Cardiac septum (tissue), 1 donor: ENCODE measurements around the gene UGP2. TPM values are rescaled to one million over a fixed set of nuclear protein-coding genes. Genes with fewer than 3 reads are reported as not detected.
"Not testable (repeated sequence)": the region's sequence is repeated elsewhere in the genome, so short reads cannot be mapped to it uniquely, and the experiment has no call there.

Experiments used
- DNase-seq: peaks from one replicate; pipeline ENCODE4 v3.0.0-alpha.2; 2020; ENCODE audit warnings: low spot score
- intact Hi-C: fragments of 100-400 bp; cut with DNase I; formaldehyde crosslinking; loops from one replicate; pipeline ENCODE4 v1.14.0; 2022
- long read RNA-seq: library from polyadenylated mRNA; unstranded; transcript quantifications from one replicate; pipeline ENCODE4 v2.0.0, GENCODE V29; 2021
- total RNA-seq: library from RNA; stranded (reverse); fragmentation: NEBNext Ultra II Directional; extraction: Animal tissue kit (Norgen Biotek cat#: 25700); gene quantifications from one replicate; pipeline ENCODE4 v1.2.1, GENCODE V29; 2021
- donor health status: DM: no; HTN: no; CAD: no.

UGP2 gene
- 327 TPM for total RNA-seq
- long read RNA-seq, transcript UGP2-201 (10 exons, 2,338 nt) = minor isoform, 158 of 534 reads
- long read RNA-seq, transcript UGP2-202 (10 exons, 2,136 nt) = major isoform, 279 of 534 reads
- long read RNA-seq, transcript UGP2-207 (11 exons, 2,057 nt) = minor isoform, 25 of 534 reads
- long read RNA-seq, transcript UGP2-203 (10 exons, 1,955 nt) = minor isoform, 6 of 534 reads
- long read RNA-seq, partial matches to known transcripts = 38 of 534 reads
- long read RNA-seq, other reads (novel, unspliced or antisense) = 28 of 534 reads

DNA sequence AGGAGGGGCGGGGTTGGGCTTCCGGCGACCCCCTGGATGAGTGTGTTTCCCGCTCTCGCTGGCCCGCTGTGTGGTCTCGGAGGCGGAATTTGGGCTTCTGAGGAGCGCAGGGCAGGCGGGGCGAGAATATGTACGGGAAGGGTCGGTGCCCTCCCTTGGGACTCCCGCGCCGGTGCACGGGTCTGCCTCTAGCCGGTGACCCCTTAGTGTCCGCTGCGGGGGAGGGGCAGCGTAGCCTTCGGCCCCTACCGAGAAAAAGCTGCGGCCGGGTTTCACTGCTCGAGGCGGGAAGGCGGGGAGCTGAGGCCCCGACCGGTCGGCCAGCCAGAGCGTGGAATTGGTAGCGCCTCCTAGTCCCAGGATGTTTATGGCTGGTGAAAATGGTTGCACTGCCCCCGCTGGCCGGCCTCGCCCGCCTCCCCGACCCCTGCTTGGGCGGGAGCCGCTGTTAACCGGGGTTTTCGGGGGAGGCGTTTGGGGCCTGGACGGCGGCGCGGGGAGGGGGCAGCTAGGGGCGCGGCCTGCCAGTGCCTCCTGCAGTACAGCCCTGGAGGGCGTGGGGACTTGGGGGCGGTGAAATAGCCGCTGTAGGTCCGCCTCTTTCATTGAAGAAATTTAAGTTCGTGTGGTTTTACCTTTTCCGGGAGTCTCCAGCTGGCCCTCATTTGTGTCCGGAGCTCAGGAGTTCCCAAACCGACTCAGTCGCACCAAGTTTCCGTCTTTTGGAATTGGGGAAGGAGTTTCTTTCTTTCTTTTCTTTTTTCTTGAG is at the start of gene UGP2:
Gene UGP2 (plus strand): TSS at position 643 of the 769 bp plus-strand sequence. CDS start 290 bp downstream, outside the sequence.
- intact Hi-C loops = loop anchor here (5.0 to 10.0 kb wide), 3 partner anchors 144 to 254 kb away; partner anchors contain the start of genes MDH1, VPS54 and WDPCP
- peak; percentile 94 for DNase-seq

DNA sequence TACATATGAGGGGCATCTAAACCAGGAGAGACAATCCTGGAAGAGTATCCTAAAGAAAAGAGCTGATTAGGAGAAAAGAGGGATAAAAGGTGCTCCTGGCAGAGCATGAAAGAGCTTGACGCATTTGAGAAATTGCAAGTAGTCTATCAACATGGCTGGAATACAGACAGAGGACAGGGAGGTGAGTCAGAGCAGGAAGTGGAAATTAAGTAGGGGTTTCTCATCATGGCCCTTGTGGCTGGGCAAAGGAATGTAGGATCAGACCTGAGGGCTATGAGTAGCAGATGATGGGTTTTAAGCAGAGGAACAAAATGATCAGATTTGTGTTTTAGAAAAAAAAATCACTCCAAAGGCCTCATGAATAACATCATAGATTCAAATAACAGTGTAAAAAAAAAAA is 49.2 kb upstream of the UGP2 start:
- DNase-seq = no peak
- intact Hi-C loops = no loop called here

DNA sequence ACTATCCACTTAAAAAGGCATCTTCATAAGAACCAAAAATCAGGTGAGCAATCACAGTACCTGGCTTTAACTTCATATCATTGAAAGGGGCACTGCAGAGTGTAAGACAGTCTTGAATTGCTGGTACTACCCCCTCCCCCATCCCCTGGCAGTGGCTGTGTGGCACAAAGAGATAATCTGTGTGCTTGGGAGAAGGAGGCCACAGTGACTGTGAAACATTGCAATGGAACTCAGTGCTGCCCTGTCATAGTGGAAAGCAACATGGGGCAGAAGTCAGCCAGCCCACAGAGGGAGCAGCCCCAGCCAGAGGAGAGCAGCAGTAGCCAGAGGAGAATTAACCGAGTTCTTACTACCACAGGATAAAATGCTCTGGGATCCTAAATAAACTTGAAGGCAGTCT is 45.3 kb upstream of the UGP2 start:
- DNase-seq = no peak

DNA sequence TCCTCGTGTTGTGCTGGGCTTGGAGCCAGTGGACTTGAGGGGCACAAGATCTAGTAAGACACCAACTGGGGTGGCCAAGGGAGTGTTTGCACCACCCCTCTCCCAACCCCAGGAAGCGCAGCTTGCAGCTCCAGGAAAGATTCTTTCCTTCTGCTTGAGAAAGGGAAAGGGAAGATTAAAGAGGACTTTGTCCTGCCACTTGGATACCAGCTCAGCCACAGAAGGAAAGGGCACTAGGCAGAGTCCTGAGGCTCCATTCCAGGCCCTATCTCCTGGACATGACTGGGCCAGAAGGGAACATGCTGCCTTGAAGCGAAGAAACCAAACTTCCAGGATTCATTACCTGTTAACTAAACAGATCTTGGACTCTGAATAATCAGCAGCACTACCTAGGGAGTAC is 44.9 kb upstream of the UGP2 start:
- DNase-seq = no peak
- intact Hi-C loops = no loop called here

More for the DNA sequence above, 45.3 kb upstream of the UGP2 start:
- intact Hi-C loops = no loop called here

DNA sequence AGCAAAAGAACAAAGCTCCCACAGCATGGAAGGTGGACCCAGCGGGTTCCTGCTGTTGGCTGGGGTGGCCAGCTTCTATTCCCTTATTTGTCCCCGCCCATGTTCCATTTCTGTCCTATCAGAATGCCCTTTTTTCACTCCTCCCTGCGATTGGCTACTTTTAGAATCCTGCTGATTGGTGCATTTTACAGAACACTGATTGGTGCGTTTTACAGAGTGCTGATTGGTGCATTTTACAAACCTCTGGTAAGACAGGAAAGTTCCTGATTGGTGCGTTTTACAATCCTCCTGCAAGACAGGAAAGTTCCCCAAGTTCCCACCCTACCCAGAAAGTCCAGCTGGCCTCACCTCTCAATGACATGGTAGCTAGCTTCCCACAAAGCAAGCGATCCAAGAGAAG is 40.2 kb upstream of the UGP2 start:
- no peak for DNase-seq

DNA sequence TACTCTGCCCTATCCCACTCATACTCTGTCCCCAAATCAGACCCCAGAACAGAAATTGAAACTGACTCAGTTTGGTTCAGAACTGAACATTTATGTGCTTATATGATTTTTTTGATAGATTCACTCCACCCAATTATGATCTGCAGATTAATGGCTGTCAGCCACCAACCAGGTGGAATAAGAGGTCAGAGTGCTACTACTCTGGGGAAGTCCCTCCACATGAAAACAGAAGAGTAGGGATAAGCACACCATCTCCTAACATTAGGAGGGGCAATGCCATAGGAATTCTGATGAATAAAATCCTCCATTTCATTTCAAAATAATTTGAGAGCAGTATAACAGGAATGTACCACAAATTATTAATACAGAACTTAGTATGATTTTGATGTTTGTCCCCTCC is 36.3 kb upstream of the UGP2 start:
- DNase-seq = no peak
- intact Hi-C loops = no loop called here

More for the DNA sequence above, 40.2 kb upstream of the UGP2 start:
- intact Hi-C loops = no loop called here

DNA sequence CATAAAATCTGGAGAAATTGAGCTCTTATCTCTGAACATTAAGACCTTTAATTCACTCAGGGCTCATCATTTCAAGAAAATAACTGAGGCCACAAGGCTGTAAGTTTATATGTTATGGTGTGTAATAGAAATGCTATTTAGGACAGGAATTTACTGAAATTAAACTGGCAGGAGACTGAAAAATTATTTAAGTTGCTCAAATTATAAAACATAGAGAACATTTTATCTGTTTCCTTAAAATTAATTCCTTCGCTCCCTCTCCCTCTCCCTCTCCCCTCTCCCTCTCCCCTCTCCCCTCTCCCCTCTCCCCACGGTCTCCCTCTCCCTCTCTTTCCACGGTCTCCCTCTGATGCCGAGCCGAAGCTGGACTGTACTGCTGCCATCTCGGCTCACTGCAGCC is 33.7 kb upstream of the UGP2 start:
- DNase-seq, intact Hi-C loops: not testable (repeated sequence)

DNA sequence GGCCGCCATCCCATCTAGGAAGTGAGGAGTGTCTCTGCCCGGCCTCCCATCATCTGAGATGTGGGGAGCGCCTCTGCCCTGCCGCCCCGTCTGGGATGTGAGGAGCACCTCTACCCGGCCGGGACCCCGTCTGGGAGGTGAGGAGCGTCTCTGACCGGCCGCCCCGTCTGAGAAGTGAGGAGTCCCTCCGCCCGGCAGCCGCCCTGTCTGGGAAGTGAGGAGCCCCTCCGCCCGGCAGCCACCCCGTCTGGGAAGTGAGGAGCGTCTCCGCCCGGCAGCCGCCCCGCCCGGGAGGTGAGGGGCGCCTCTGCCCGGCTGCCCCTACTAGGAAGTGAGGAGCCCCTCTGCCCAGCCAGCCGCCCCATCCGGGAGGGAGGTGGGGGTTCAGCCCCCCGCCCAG is 32.8 kb upstream of the UGP2 start:
- intact Hi-C loops, DNase-seq: not testable (repeated sequence)

DNA sequence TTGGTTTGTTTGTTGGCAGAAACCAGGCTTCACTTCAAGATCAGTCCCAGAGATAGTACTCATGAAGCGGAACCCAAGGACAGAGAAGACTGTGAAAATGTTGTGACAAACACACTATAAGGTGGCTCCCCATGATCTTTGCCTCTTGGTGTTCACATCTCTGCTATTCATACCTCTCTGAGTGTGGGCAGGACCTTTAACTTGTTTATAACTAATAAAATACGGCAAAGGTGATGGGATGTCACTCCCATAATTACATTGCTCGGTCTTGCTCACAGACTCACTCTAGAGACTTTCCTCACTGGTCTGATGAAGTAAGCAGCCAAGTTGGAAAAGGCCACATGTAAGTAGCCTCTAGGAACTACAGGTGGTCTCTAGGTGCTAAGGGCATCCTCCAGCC is 30.6 kb upstream of the UGP2 start:
- intact Hi-C loops = no loop called here

DNA sequence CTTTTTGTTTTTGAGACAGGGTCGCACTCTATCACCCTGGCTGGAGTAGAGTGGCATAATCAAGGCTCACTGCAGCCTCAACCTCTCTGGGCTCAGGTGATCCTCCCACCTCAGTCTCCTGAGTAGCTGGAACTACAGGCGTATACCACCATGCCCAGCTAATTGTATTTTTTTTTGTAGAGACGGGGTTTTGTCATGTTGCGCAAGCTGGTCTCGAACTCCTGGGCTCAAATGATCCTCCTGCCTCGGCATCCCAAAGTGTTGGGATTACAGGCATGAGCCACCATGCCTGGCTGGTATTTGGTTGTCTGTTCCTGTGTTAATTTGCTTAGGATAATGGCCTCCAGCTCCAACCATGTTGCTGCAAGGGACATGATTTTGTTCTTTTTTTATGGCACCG is 29.8 kb upstream of the UGP2 start:
- intact Hi-C loops, DNase-seq: not testable (repeated sequence)

More for the DNA sequence above, 30.6 kb upstream of the UGP2 start:
- no peak for DNase-seq

DNA sequence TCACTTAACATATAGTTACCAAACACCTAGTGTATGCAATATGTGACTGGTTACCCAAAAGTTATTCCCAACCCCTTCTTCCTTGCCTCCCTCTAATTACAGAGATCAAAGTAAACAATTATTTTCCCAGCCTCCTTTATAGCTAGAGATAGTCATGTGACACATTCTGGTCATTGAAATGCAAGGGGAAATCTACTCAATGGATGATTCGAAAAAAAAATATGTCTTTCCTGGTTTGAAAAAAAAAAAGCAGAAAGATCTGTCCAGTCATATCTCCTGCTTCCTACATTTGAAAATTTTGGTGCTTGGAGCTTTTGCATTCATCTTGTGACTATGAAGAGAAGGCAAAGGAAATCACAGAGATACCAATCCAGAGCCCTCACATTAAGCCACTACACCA is 27.6 kb upstream of the UGP2 start:
- intact Hi-C loops = no loop called here

DNA sequence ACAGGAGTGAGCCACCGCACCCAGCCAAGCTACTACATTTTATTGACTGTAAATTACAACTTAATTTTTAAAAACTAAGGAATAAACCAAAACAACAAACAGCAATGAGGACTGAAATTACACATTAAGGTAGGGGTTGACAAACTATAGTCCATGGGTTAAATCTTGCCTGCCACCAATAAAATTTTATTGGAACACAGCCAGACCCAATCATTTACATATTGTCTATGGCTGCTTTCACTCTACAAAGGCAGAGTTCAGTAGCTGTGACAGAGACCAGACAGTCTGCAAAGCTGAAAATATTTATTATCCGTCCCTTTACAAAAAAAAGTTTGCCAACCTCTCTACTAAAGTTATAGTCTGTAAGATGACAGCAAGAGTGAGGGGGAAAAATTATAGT is 24.3 kb upstream of the UGP2 start:
- intact Hi-C loops = no loop called here

More for the DNA sequence above, 27.6 kb upstream of the UGP2 start:
- DNase-seq = no peak

DNA sequence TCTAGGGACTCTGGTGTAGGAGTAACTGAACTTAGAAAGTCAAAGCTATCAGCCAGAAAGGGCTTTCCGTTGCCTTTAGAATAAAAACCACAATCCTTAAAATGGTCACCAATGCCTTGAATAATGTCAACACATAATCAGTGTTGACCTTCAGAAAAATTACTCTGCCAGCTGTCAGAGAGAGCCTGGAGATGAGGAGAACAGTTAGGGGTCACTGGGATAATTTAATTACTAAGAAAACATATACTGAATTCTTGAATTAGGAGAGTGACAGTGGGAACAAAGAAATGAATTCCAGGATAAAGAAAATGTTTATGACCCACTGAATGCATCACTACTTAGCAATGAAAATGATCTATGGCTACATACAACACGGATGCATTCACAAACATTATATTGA is 23.4 kb upstream of the UGP2 start:
- DNase-seq = no peak
- intact Hi-C loops = no loop called here

More for the DNA sequence above, 24.3 kb upstream of the UGP2 start:
- no peak for DNase-seq

DNA sequence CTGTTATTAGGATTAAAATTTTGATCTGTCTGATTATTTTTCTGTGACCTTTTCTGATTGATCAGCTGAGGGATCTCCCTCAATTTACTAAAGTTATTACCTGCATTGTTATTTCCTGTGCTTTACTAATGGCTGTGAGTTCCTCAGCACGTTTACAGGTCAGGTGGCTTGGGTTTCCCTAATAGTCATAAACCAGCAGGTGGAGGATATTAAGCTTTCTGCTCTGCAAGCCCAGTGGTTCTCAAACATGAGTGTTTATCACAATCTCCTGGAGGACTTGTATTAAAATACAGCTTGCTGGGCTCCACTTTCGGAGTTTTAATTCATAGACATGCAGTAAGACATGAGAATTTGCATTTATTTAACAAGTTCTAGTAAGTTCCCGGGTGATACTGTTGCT is 22.4 kb upstream of the UGP2 start:
- intact Hi-C loops = no loop called here
- DNase-seq = no peak

DNA sequence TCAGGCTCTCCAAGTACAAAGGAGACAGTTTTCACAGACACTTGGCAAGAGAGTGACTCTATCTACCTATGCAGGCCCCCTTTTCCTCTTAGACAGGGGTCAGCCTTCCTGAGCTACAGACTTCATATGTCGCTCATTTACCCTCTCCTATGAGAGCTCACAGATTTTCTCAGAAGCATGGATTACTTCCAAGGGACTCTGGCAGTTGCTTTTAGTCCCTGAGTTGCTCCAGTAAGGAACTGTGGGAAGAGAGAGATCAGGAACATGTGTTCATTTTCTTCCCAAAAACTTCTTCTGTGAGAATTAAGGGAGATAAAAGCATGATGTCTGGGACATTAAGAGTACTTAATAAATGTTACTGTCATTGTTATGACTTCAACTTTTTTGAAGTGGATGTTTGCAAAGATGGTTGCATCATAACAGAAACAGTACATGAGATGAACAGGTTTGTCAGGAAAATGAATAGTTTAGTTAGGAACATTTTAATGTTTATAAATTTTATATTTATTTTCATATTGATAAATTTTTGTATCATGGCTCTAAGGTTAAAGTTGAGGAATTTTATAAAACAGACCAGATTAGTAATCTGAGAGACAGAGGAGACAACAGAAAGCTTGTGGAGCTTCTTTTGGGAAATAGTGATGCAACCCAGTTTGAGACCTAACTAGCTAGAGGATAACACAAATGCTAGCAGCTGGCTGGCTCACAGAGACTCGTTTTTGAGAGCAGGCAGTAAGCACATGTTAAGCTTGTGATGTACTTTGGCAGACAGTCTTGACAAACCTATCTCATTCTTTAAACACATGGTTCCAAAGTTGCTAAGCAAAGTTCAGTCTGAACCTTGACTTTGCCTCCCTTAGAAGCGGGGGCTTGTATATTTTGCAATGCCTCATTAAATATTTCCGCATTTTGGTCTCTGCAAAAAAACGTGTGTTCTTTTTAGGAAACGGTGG is 21.7 kb upstream of the UGP2 start:
- no peak for DNase-seq
- intact Hi-C loops = no loop called here

DNA sequence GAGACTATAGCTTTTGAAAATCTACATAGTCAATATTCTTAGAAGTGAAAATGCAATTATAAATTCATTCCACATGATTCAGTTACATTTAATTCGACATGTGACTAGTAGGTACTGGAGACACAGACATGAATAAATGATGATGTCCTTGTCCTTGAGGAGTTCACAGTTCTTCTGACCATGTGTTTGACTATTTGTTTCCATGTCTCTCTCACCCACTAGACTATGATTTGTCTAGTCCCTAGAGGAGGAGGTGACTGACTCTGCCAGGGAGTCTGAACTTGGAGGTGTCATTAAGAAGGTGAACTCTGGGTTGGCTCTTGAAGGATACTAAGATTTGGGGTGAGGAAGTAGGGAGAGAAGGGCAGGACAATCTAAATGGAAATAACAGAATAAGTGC is 20.7 kb upstream of the UGP2 start:
- no peak for DNase-seq

DNA sequence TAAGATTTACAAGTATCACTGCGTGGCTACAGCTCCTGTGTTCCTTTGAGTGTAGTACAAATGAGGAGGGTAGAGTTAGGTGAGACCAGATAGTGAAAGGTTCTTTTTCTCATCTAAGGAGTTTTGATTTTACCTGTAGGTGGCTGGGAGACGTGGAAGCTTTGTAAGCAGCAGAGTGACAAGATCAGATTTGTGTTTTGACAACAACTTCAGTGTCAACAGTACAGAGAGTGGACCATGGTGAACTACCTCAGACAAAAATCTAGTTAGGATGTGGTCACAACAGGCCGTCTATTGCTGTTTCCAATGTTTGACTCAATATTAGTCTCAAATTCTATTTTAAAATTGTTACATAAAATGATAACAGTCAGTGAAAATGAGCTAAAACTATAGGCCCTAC is 20.3 kb upstream of the UGP2 start:
- intact Hi-C loops = no loop called here
- DNase-seq = no peak

More for the DNA sequence above, 20.7 kb upstream of the UGP2 start:
- intact Hi-C loops = no loop called here

DNA sequence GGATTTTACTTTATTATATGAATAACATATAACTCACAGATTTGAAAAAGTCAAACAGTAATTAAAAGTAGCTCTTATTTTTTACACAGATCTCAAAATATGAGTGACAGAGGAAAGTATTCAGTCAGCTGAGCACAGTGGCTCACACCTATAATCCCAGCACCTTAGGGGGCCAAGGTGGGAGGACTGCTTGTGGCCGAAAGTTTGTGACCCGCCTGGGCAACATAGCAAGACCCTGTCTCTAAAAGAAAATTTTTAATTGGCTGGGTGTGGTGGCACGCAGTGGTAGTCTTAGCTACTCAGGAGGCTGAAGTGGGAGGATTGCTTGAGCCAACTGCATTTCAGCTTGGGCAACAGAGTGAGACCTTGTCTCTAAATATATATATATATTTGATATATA is 19.2 kb upstream of the UGP2 start:
- intact Hi-C loops = no loop called here

DNA sequence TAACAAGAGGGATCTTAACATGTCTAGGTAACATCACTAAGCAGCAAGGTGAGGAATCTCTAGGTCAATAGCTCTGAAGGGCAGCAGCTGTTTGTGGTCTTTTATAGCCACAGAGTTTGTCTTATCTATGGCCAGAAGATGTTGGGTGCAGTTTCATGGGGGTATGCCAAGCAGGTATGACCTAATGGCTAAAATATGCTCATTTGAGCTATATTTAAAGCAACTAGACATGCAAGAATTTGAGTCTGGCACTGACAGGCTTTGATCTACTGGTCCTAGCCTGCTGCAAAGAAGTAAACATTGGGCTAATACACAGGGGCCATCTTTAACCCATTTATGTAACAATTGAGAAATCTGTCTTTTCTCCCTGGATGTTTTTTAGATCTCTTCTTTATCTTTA is 13.9 kb upstream of the UGP2 start:
- intact Hi-C loops = no loop called here

More for the DNA sequence above, 19.2 kb upstream of the UGP2 start:
- DNase-seq = no peak

DNA sequence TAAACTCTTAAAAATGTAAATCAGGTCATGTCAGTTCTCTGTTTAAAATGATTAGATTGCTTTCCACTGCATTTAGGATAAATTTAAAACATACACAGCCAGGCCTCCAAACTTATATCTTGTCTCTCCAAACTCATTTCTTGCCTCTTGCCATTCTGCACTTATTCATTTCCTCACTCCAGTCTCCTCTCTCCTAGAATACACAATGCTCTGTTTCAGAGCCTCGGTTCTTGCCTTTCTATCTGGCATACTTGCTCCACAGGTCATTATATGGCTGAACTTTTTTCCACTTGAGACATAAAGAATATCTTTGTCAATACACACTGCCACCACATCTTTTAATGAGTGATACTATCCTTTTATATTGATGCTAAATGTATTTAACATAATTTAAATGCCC is 10.5 kb upstream of the UGP2 start:
- DNase-seq = no peak
- intact Hi-C loops = no loop called here

More for the DNA sequence above, 13.9 kb upstream of the UGP2 start:
- no peak for DNase-seq
